GM06990 (cell line): ENCODE measurements around the gene PACRG.

Source experiments
- DNase-seq: peaks from one replicate; pipeline ENCODE4 v3.0.0-alpha.2; 2011; ENCODE audit not compliant: insufficient read length; ENCODE audit errors: extremely low read depth
- H3K27me3 ChIP-seq: replicated peaks from 2 replicates; pipeline ENCODE4 v1.6.0; 2011; ENCODE audit warnings: low read length; ENCODE audit not compliant: control insufficient read depth, insufficient read depth
- H3K36me3 ChIP-seq: 2 replicates; pipeline ENCODE4 v1.5.1; 2011; ENCODE audit warnings: low read length; ENCODE audit not compliant: control insufficient read depth, insufficient read depth
- H3K4me3 ChIP-seq: replicated peaks from 2 replicates; pipeline ENCODE4 v1.5.1; 2011; ENCODE audit warnings: low read depth, mild to moderate bottlenecking, control low read depth, low read length
- CTCF ChIP-seq: IDR thresholded peaks from 2 replicates; pipeline ENCODE4 v1.5.1; 2011; ENCODE audit warnings: low read length, control low read depth, mild to moderate bottlenecking, inconsistent platforms; ENCODE audit not compliant: insufficient read depth, poor library complexity, severe bottlenecking

The PACRG gene

GRCh38 chr6:163328411-163328810, 600.6 kb downstream of the PACRG start:
- no peak for TF ChIP-seq CTCF
- Histone ChIP-seq H3K36me3 (no peaks in the 10 kb centered on the region), H3K4me3 (no peak overlapping the region), H3K27me3 (no peaks in the 10 kb centered on the region)
- DNase-seq, result no peak

DNA sequence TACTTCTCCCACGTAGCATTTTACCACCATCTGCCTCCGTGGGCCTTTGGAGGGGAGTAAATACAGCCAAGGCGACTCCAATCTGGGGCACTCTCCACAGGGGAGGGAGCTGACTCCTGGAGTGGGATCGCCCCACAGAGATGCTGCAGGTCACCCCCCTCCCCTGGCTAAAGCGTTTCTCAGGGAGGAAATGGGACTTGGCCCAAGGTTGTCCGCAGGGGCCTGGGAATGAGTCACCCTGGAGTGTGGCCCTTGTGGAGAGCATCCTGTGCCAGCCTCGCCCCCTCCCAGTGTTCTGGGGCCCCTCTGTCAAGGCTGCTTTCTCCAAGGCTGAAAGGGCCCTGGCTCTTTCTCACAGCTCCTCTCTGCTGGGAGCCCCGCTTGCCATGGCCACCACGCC, 602.2 kb downstream of the PACRG start:
- Histone ChIP-seq H3K4me3 (no peak overlapping the region), H3K27me3 (no peaks in the 10 kb centered on the region), H3K36me3 (no peaks in the 10 kb centered on the region)
- TF ChIP-seq CTCF, result no peak
- DNase-seq, result no peak

- TF ChIP-seq CTCF, result no peak
- H3K27me3 ChIP-seq, result no peaks in the 10 kb centered on the region; the same call in 1 of the 2 replicates
- no peak for DNase-seq
- H3K4me3 ChIP-seq, result no peak overlapping the region
- no peaks in the 10 kb centered on the region for H3K36me3 ChIP-seq
Measured at GRCh38 chr6:163331245-163331644, 603.5 kb downstream of the PACRG start.

DNA sequence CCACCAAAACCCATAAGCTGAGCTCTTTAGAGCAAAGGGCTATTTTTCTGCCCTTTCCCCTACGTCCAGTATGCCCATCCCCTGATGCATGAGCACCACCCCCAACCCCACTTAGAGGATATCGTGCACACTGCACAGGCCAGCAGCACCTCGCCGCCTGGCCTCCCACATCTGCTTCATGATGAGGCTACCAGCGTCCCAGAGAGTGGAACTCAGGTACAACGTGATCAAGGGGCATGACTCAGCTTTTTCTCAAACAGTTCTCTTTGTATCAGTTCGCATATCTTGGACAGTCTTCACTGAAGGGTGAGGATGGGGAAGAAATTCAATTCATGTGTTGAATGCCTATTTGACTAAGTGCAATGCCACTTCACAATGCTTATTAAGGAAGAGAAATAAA, 604.8 kb downstream of the PACRG start:
- DNase-seq, result no peak
- TF ChIP-seq CTCF, result no peak
- no peaks in the 10 kb centered on the region; the same call in 1 of the 2 replicates for H3K27me3 ChIP-seq
- H3K36me3 ChIP-seq, result no peaks in the 10 kb centered on the region
- no peak overlapping the region for H3K4me3 ChIP-seq

DNA sequence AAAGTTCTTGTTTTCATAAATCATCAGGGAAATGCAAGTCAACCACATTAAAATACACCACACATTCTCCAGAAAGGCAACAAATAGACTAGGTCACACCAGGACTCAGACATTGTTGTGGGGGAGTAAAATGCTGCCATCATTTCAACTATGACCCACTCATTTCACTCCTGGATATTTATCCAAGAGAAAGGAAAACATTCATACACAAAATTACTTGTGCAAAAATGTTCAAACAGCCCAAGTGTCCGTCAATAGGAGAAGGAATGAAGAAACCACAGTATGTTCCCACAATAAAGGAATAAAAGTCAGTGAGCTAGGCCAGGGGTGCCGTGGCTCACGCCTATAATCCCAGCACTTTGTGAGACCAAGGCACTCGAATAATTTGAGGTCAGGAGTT, 605.3 kb downstream of the PACRG start:
- Histone ChIP-seq H3K27me3 (no peaks in the 10 kb centered on the region; the same call in 1 of the 2 replicates), H3K36me3 (no peaks in the 10 kb centered on the region), H3K4me3 (no peak overlapping the region)
- no peak for TF ChIP-seq CTCF
- DNase-seq, result no peak
